Spleen (tissue), 7 donors: ENCODE results near the gene TLR6.

ENCODE experiments used
- CTCF ChIP-seq, 11 experiments: fragments of 200-600 bp in 7 of 11; fragments of 450-650 bp in 4 of 11; sonication (generic) in 4 of 11; IDR thresholded peaks in 8 of 11; conservative IDR thresholded peaks in 3 of 11; 1 replicate in 7 of 11; 2 replicates in 4 of 11; pipeline versions ENCODE4 v1.4.0 to v1.8.0; 2016 to 2021; ENCODE audit warnings: antibody characterized with exemption in 11 of 11, inconsistent platforms in 4 of 11, mild to moderate bottlenecking in 1 of 11
- POLR2A ChIP-seq, 3 donors: fragments of 450-650 bp; IDR thresholded peaks; one replicate each; pipeline ENCODE4 v1.5.1; 2017; ENCODE audit warnings: antibody characterized with exemption in 3 of 3, mild to moderate bottlenecking in 1 of 3
- POLR2AphosphoS5 ChIP-seq, 3 donors: sonication (generic); formaldehyde crosslinking; IDR thresholded peaks; one replicate each; pipeline ENCODE4 v1.5.1; 2017; ENCODE audit warnings: antibody characterized with exemption in 3 of 3
- donor health status: DM: no; HTN: no; CAD: no; lungs with moderate emphysema.
- donor health status: DM: no; HTN: no; CAD: no.
- donor health status: DM: no; HTN: no; CAD: no.

DNA sequence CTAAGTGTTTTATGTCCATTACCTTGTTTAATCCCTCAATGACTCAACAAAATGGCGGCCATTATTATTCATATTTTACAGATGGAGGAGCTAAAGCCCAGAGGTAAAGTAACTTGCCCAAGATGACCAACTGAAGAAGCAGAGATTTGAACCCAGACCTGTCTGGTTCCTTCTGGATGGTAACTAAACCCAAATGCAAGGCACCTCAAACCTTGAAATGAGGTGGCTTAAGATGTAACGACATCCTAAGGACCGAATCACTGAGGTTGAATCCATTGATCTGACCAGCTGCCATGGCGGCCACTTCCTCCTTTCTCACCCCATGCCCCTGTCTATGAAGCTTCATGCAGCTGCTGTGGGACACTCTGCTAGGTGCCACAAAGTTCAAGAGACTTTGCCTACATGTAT, 74.8 kb downstream of the TLR6 start:
- TF ChIP-seq CTCF (IDR thresholded peaks at IDR 0.05 in 8 of 11, conservative IDR thresholded peaks at IDR 0.05 in 3 of 11): no peak
- no peak for TF ChIP-seq POLR2A (IDR thresholded peaks at IDR 0.05)
- TF ChIP-seq POLR2AphosphoS5 (IDR thresholded peaks at IDR 0.05): no peak
